ENCODE data around the gene PCDHGA10. TPM values are rescaled to one million over a fixed set of nuclear protein-coding genes. Genes with fewer than 3 reads are reported as not detected.
"Not testable (repeated sequence)": the region's sequence is repeated elsewhere in the genome, so short reads cannot be mapped to it uniquely, and the experiment has no call there.

Gene PCDHGA10
- 1 to 10 TPM; 2.8 to 5.3 TPM for total RNA-seq
- long read RNA-seq = 0 reads

DNA sequence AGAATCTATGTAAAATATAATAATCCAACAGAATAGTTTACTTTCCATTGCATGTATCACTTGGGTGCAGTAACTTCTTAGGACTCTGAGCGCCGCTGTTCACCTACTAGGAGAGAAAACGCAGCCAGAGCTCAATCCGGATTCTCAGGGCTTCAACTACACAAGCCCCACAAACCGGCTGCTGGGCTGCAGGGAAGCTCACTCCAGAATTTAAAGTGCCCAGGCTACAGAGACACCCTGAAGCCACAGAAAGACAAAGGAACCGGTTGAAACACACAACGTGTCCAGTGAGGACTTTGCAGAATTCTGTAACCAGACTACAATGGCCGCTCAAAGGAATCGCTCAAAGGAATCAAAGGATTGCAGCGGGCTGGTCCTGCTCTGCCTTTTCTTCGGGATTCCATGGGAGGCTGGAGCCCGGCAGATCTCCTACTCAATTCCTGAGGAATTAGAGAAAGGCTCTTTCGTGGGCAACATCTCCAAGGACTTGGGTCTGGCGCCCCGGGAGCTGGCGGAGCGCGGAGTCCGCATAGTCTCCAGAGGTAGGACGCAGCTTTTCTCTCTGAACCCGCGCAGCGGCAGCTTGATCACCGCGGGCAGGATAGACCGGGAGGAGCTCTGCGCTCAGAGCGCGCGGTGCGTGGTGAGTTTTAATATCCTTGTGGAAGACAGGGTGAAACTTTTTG is at the start of gene PCDHGA10:
Gene PCDHGA10 (plus strand): TSS at position 134 of the 686 bp plus-strand sequence. CDS start 189 bp downstream, at position 323.
- intact Hi-C loops (cut with DNase I, micrococcal nuclease) = loop anchor here in 1 of 2 donors (10.0 kb wide), 1 partner anchor 152 kb away; no protein-coding TSS in a partner anchor

DNA sequence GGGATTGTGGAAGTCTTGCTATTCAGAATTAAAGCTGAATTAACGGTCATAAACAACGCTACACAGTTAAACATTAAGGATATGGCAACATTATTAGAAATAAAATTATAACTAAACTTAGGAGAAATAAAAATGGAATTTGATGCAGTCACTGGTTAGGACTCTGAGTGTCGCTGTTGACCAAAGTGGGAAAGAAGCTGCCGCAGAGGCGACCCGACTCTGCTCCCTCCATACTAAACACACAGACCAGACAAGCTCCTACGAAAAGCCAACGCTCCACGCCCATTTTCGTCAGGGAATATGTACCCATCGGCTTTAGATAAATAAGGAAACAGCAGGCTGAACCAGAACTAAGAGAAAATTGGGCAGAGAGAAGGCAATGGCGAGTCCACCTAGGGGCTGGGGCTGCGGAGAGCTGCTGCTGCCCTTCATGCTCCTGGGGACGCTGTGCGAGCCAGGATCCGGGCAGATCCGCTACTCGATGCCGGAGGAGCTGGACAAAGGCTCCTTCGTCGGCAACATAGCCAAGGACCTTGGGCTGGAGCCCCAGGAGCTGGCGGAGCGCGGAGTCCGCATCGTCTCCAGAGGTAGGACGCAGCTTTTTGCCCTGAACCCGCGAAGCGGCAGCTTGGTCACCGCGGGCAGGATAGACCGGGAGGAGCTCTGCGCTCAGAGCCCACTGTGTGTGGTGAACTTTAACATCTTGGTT is 48.7 kb upstream of the PCDHGA10 start, which contains the start of gene PCDHGA5:
Gene PCDHGA5 (plus strand): TSS at position 211 of the 709 bp plus-strand sequence. CDS start 169 bp downstream, at position 380.
- intact Hi-C loops (cut with DNase I, micrococcal nuclease) = no loop called here
- DNase-seq = no peak
- no peak for ATAC-seq

More for the DNA sequence above, at the start of gene PCDHGA10:
- ATAC-seq = peak; percentile 84
- peak in 1 of 2 donors; percentile 66 for DNase-seq

DNA sequence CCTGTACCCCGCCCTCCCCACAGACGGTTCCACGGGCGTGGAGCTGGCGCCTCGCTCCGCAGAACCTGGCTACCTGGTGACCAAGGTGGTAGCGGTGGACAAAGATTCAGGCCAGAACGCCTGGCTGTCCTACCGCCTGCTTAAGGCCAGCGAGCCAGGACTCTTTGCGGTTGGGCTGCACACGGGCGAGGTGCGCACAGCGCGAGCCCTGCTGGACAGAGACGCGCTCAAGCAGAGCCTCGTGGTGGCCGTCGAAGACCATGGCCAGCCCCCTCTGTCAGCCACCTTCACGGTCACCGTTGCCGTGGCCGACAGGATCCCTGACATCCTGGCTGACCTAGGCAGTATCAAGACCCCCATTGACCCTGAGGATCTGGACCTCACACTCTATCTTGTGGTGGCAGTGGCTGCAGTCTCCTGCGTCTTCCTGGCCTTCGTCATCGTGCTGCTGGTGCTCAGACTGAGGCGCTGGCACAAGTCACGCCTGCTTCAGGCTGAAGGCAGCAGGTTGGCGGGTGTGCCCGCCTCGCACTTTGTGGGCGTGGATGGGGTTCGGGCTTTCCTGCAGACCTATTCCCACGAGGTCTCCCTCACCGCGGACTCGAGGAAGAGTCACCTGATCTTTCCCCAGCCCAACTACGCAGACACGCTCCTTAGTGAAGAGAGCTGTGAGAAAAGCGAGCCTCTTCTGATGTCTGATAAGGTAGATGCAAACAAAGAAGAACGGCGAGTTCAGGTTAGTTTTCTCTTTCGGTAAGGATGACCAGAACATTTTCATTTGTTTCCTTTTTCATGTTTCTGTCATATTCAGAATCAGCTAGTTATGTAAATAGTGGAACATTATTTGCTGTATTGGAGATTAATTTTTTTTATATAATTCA is 46.5 kb upstream of the PCDHGA10 start:
- ATAC-seq (no peak), DNase-seq (no peak)
- intact Hi-C loops (cut with DNase I, micrococcal nuclease) = no loop called here

DNA sequence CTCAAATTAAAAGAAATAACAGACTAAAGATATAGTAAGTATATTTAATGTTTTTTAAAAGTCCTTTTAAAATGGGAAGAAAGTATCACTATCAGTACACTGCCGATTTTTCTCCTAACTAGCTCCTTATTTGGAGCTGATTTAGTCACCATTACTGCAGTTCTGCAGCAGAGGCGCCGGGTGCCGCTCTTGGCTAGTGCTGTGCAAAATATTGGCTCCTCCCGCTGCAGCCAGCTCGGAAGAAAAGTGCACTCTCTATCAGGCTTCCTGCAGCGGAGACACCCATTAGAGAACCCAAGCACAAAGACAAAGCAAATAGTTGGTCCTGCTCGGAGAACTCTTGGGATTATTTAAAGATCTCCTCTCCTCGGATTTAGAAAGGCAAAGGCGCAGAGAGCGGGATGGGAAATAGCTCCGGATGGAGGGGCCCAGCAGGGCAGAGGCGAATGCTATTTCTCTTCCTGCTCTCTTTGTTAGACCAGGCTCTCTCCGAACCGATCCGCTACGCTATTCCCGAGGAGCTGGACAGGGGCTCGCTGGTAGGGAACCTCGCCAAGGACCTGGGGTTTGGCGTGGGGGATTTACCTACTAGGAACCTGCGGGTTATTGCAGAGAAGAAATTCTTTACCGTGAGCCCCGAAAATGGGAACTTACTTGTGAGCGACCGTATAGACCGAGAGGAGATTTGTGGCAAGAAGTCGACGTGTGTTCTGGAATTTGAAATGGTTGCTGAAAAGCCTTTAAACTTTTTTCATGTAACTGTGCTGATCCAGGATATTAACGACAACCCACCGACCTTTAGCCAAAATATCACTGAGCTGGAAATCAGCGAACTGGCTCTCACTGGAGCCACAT is 42.6 kb upstream of the PCDHGA10 start, which contains the start of gene PCDHGB3:
Gene PCDHGB3 (plus strand): TSS at position 249 of the 855 bp plus-strand sequence. CDS start 153 bp downstream, at position 402.
- ATAC-seq (peak; percentile 71), DNase-seq (peak in 1 of 2 donors; percentile 41)
- intact Hi-C loops (cut with DNase I, micrococcal nuclease) = no loop called here

DNA sequence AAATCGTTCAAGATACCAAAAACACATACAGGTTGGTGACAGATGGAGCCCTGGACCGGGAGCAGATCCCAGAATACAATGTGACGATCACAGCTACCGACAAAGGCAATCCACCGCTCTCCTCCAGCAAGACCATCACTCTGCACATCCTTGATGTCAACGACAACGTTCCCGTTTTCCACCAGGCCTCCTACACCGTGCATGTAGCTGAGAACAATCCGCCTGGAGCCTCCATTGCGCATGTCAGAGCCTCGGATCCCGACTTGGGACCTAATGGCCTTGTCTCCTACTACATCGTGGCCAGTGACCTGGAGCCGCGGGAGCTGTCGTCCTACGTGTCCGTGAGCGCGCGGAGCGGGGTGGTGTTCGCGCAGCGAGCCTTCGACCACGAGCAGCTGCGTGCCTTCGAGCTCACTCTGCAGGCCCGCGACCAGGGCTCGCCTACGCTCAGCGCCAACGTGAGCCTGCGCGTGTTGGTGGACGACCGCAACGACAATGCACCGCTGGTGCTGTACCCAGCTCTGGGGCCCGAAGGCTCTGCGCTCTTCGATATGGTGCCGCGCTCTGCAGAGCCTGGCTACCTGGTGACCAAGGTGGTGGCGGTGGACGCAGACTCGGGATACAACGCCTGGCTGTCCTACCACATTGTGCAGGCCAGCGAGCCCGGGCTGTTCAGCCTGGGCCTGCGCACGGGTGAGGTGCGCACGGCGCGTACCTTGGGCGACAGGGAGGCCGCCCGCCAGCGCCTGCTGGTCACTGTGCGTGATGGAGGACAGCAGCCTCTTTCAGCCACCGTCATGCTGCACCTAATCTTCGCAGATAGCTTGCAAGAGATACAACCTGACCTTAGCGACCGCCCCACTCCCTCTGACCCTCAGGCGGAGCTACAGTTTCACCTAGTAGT is 41.0 kb upstream of the PCDHGA10 start:
- intact Hi-C loops (cut with DNase I, micrococcal nuclease) = no loop called here
- no peak for DNase-seq
- ATAC-seq = no peak

DNA sequence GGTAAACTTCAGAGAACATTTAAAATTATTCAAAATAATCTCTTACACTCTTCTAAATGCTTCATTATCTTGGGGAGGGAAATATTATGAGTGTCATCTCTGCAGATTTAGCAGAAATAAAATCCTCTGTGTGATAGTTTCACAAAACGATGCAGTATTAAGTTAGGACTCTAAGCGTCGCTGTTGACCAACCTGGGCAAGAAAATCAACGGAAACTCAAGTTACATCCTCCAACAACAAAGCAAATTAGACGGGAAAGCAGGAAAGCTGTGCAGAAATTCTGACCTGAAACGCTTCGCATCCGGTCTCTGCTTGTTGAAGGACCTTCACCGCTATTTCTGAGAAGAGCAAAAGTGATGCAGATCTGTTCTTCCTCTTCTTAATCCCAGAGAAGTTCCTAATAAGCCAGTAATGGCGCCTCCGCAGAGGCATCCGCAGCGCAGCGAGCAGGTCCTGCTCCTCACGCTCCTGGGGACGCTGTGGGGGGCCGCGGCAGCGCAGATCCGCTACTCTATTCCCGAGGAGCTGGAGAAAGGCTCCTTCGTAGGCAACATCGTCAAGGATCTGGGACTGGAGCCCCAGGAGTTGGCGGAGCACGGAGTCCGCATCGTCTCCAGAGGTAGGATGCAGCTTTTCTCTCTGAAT is 39.0 kb upstream of the PCDHGA10 start, which contains the start of gene PCDHGA6:
Gene PCDHGA6 (plus strand): TSS at position 219 of the 645 bp plus-strand sequence. CDS start 193 bp downstream, at position 412.
- ATAC-seq = no peak
- DNase-seq = no peak
- intact Hi-C loops (cut with DNase I, micrococcal nuclease) = no loop called here

DNA sequence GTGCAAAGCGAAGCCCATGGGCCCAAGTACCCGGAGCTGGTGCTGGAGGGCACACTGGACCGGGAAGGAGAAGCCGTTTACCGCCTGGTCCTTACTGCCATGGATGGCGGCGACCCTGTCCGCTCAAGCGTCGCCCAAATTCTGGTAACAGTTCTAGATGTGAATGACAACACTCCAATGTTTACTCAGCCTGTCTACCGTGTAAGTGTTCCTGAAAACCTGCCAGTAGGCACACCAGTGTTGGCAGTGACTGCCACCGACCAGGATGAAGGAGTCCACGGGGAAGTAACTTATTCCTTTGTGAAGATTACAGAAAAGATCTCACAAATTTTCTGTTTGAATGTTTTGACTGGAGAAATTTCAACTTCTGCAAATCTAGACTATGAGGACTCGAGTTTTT is 38.2 kb upstream of the PCDHGA10 start:
- ATAC-seq (no peak), DNase-seq (no peak)
- intact Hi-C loops (cut with DNase I, micrococcal nuclease) = no loop called here

DNA sequence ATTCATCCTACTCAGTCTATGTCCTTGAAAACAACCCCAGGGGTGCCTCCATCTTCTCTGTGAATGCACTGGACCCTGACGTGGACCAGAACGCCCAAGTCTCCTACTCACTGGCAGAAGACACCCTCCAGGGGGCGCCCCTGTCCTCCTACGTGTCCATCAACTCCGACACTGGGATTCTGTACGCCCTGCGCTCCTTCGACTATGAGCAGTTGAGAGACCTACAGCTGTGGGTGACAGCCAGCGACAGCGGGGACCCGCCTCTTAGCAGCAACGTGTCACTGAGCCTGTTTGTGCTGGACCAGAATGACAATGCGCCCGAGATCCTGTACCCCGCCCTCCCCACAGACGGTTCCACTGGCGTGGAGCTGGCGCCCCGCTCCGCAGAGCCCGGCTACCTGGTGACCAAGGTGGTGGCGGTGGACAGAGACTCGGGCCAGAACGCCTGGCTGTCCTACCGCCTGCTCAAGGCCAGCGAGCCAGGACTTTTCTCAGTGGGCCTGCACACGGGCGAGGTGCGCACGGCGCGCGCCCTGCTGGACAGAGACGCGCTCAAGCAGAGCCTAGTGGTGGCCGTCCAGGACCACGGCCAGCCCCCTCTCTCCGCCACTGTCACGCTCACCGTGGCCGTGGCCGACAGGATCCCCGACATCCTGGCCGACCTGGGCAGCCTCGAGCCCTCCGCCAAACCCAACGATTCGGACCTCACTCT is 37.2 kb upstream of the PCDHGA10 start:
- intact Hi-C loops (cut with DNase I, micrococcal nuclease); ATAC-seq: not testable (repeated sequence)

DNA sequence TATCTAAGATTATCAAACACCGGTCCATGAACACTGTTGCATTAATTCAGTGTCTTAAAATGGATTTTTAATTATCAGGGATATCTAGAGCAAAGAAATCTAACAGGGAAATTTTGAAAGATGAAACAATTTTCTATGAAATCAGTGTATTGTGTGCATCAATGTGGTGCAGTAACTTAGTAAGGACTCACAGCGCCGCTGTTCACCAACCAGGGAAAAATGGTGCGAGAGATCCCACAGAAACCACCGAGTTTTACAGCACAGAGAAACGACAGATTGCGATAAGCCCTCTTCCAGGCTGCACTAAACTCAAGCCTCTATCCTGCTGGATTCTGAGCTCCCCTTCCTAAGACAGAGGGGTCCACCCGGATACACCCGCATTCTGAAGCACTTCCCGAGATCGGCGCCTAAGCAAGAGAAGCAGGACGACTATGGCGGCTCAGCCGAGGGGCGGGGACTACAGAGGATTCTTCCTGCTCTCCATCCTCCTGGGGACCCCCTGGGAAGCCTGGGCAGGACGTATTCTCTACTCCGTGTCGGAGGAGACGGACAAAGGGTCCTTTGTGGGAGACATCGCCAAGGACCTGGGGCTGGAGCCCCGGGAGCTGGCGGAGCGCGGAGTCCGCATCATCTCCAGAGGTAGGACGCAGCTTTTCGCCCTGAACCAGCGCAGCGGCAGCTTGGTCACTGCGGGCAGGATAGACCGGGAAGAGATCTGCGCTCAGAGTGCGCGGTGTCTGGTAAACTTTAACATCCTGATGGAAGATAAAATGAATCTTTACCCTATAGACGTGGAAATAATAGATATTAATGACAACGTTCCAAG is 30.1 kb upstream of the PCDHGA10 start, which contains the start of gene PCDHGA7:
Gene PCDHGA7 (plus strand): TSS at position 274 of the 826 bp plus-strand sequence. CDS start 158 bp downstream, at position 432.
- intact Hi-C loops (cut with DNase I, micrococcal nuclease) = no loop called here
- peak in 1 of 2 donors; percentile 17 for DNase-seq
- no peak for ATAC-seq

More for the DNA sequence above, 37.2 kb upstream of the PCDHGA10 start:
- not testable (repeated sequence) for DNase-seq

DNA sequence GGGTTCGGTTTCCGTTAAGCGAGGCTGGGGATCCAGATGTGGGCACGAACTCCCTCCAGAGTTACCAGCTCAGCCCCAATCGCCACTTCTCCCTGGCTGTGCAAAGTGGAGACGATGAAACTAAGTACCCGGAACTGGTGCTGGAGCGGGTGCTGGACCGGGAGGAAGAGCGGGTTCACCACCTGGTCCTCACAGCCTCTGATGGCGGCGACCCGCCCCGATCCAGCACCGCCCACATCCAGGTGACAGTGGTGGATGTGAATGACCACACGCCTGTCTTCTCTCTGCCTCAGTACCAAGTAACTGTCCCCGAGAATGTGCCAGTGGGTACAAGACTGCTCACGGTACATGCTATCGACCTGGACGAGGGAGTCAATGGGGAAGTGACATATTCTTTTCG is 29.4 kb upstream of the PCDHGA10 start:
- ATAC-seq (no peak), DNase-seq (peak in 1 of 2 donors; percentile 9)
- intact Hi-C loops (cut with DNase I, micrococcal nuclease) = no loop called here

DNA sequence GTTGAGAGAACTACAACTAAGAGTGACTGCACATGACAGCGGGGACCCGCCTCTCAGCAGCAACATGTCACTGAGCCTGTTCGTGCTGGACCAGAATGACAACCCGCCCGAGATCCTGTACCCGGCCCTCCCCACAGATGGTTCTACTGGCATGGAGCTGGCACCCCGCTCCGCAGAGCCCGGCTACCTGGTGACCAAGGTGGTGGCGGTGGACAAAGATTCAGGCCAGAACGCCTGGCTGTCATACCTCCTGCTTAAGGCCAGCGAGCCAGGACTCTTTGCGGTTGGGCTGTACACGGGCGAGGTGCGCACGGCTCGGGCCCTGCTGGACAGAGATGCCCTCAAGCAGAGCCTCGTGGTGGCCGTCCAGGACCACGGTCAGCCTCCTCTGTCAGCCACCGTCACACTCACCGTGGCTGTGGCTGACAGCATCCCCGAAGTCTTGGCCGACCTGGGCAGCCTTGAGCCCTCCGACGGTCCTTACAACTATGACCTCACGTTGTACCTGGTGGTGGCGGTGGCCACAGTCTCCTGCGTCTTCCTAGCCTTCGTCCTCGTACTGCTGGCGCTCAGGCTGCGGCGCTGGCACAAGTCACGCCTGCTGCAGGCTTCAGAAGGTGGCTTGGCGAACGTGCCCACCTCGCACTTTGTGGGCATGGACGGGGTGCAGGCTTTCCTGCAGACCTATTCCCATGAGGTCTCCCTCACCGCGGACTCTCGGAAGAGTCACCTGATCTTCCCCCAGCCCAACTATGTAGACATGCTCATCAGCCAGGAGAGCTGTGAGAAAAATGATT is 28.1 kb upstream of the PCDHGA10 start:
- ATAC-seq = no peak
- peak in 1 of 2 donors; percentile 17 for DNase-seq
- intact Hi-C loops (cut with DNase I, micrococcal nuclease) = no loop called here

DNA sequence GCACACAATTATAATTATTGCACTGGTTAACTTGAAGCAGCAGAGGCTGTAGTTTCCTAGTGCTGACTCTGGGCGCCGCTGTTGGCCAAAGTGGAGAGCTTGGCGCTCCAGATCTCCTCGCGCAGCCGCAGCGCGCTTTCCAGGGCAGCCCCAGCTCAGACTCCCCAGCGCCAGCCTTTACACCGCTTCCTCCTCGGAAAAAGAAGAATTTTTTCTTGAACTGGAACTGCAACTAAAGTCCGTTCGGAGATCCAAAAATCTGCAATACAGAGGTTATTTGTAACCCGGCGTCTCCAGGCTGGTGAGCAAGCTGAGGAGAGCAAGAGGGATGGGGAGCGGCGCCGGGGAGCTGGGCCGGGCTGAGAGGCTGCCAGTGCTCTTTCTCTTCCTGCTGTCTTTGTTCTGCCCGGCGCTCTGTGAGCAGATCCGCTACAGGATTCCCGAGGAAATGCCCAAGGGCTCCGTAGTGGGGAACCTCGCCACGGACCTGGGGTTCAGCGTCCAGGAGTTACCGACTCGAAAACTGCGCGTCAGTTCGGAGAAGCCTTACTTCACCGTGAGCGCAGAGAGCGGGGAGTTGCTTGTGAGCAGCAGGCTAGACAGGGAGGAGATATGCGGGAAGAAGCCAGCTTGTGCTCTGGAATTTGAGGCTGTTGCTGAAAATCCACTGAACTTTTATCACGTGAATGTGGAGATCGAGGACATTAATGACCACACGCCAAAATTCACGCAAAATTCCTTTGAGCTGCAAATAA is 25.1 kb upstream of the PCDHGA10 start, which contains the start of gene PCDHGB4:
Gene PCDHGB4 (plus strand): TSS at position 142 of the 755 bp plus-strand sequence. CDS start 187 bp downstream, at position 329.
- DNase-seq; intact Hi-C loops (cut with DNase I, micrococcal nuclease): not testable (repeated sequence)
- peak; percentile 64 for ATAC-seq

DNA sequence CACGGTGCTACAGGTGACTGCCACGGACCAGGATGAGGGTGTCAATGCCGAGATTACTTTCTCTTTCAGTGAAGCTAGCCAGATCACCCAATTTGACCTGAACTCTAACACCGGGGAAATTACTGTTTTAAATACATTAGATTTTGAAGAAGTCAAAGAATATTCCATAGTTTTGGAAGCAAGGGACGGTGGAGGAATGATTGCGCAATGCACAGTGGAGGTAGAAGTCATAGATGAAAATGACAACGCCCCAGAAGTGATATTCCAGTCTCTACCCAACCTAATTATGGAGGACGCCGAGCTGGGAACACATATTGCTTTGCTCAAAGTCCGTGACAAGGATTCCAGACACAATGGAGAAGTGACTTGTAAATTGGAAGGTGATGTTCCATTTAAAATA is 24.1 kb upstream of the PCDHGA10 start:
- intact Hi-C loops (cut with DNase I, micrococcal nuclease) = no loop called here
- DNase-seq (no peak), ATAC-seq (no peak)

Measured in left colon (tissue), 2 donors.